Embryonic facial prominence (tissue), 1 donor: Measurements from ENCODE around the gene STIMATE.

Source experiments
- DNase-seq: peaks from one replicate; pipeline ENCODE4 v3.0.0-alpha.2; 2016; ENCODE audit errors: extremely low spot score

Gene STIMATE

GRCh38 chr3:52870471-52870870 is 26.9 kb downstream of the STIMATE start:
- DNase-seq, result no peak

DNA sequence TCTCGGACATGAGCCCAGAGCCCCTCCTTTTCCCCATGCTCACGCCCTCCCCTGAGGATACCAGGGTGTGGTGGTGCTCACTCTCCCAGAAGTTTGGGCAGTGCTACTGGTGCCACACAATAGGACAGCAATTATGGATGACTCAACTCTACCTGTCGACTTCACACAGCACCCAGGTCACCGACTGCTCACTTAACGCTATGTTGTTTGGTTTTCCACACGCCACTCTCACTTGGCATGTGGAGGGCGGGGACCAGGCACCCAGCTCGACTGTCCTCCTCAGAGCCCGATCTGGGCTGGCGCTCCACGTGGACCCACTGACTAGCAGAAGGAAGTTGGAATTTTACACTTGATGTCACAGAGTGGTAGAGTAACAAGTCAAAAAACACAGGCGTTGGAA is 30.9 kb downstream of the STIMATE start:
- no peak for DNase-seq

- no peak for DNase-seq
Observed at GRCh38 chr3:52865994-52866393, 31.4 kb downstream of the STIMATE start.

GRCh38 chr3:52860424-52860768 is 37.0 kb downstream of the STIMATE start:
- DNase-seq, result no peak

GRCh38 chr3:52859686-52860423 is 37.5 kb downstream of the STIMATE start:
- DNase-seq, result no peak

DNA sequence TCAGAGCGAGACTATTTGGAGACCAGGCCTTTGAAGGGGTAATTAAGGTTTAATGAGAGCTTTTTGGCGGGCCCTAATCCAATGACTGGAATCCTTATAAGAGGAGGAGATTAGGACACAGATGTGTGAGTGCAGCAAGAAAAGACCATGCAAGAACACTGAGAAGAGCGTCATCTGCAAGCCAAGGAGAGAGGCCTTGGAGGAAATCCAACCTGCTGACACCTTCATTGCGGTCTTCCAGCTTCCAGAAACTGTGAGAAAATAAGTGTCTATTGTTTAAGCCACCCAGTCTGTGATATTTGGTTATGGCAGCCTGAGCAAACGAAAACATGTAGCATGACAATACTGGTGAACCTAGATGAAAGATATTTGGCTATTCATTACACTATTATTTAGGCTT is 39.5 kb downstream of the STIMATE start:
- DNase-seq, result no peak

- DNase-seq, result no peak
Observed at GRCh38 chr3:52857133-52857532, 40.2 kb downstream of the STIMATE start.

DNA sequence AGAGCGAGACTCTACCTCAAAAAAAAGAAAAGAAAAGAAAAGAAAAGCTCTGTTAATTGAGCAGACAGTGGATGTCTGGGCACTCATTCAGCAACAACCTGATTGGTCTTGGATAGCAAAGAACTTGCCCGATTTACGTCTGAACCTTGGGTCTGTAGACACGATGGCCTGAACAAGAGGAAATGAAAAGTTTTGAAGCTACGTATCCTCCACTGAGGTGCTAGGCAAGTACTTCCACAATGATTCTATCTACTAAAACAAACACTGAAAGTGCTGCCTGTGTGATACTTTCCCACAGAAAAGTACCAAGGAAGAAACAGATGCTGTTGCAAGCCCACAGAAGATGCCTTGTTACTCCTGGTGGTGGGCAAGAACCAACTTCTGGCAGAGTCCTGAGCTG is 40.7 kb downstream of the STIMATE start:
- DNase-seq, result no peak

- no peak for DNase-seq
Observed at GRCh38 chr3:52854013-52854412, 43.3 kb downstream of the STIMATE start.

- no peak for DNase-seq
Observed at GRCh38 chr3:52852419-52852818, 44.9 kb downstream of the STIMATE start.

GRCh38 chr3:52851348-52851747 is 46.0 kb downstream of the STIMATE start:
- DNase-seq, result no peak

GRCh38 chr3:52849656-52850055 is 47.7 kb downstream of the STIMATE start:
- no peak for DNase-seq

DNA sequence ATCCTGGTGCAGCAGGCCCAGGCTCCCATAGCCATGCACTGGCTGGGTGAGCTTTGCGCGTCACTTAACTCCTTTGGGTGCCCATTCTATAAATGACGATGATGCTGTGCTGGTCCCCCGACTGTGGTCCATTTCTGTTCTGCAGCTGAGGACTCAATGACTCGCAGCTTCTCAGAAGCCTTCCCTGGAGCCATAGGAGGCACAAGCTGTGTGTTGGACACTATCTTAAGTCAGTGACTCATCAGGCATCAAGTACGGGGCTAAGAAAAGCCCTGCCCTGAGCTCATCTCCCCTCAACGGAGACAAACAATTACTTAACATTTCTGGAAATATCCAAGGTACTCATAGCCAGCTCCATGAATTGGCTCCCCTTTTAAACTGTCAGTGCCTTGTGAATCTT is 48.7 kb downstream of the STIMATE start:
- DNase-seq, result no peak

- DNase-seq, result no peak
Observed at GRCh38 chr3:52847726-52848125, 49.6 kb downstream of the STIMATE start.

GRCh38 chr3:52847241-52847640 is 50.1 kb downstream of the STIMATE start:
- no peak for DNase-seq

- no peak for DNase-seq
Observed at GRCh38 chr3:52846432-52846965, 50.8 kb downstream of the STIMATE start.

GRCh38 chr3:52845691-52846431 is 51.5 kb downstream of the STIMATE start:
- DNase-seq, result no peak

GRCh38 chr3:52845157-52845556 is 52.2 kb downstream of the STIMATE start:
- no peak for DNase-seq

GRCh38 chr3:52844290-52844975 is 52.9 kb downstream of the STIMATE start:
- no peak for DNase-seq

DNA sequence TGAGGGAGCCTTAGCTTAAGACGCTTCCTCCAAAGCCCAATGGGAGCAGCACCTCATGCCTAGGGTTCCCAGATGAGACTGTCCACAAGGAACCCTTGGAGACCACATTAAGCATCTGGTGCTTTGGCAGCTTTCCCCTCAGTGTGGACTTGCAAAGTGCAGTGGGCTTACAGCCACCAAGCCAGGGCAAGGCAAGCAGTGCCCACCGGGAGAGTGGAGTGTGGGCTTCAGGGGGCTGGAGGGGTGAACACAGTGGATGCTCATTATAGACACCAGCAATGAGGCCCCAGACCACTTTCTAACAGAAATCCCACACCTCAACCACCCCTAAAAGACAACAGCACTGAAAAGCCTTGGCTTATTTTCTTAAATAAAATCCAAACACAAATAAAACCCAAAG is 53.5 kb downstream of the STIMATE start:
- DNase-seq, result no peak

DNA sequence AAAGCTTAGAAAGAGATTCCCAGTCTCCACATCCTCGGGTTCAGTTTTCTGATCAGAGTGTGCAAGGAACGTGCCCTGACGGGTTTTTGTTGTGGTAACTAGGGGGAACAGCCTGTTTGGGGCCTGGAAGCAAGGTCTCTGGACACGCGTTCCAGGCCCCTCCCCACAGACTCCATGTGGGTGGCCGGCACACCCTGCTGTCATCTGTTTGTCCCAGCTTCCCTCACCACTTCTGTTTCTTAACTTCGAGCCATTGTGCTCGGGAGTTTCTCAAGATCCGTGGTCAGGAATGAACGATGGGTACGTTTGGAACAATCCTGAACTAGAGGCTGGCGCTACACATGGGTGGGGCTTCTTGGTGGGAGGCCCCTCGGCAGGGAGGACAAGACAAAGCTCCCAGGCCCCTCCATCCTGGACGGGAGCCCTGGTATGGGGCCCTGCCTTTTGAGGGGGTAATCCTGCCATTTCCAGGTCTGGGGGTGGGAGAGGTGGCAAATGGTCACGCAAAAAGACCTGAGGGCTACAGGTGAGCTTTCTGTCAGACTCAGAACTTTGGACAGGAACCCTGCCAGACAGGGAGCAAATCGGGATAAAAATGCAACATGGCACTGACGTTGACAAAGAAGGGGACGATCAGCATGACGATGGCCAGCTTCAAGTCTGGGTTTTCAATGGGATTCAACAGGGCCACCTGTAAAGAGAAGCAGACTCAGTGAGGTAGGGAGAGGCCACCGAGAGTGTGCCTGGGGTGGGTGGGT is 54.1 kb downstream of the STIMATE start:
- DNase-seq, result no peak

DNA sequence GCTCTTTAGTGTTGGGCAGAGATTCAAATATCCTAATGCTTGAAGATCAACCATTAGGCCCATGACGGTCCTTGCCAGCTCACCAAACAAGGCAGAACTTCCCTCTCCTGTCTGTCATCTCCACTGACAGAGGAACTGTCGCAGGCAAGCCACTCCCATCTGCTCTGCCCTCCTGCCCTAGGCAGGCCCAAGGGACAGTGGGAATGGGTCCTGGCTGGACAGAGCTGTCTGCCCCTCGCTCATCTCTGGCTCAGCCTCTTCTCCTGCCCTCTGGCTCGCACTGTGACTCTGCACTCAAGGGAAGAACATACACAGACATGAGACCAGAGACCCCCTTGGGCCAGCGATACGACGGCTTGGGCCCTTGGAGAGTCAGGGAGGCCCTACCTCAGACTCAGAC is 54.9 kb downstream of the STIMATE start:
- DNase-seq, result no peak
